CD4-positive, alpha-beta memory T cell (primary cell): ENCODE data around the gene CABYR. TPM values are rescaled to one million over a fixed set of nuclear protein-coding genes. Genes with fewer than 3 reads are reported as not detected.

Experiments
- CTCF ChIA-PET: fragments of 350-600 bp; sonication (Branson Sonifier 250); formaldehyde crosslinking; loops from one replicate; lab custom pipeline; 2021; ENCODE audit warnings: inconsistent platforms; ENCODE audit not compliant: partially characterized antibody; lab: Charles Lee
- POLR2A ChIA-PET: fragments of 350-600 bp; sonication (Branson Sonifier 250); formaldehyde crosslinking; loops from one replicate; lab custom pipeline; 2021; ENCODE audit not compliant: partially characterized antibody; lab: Charles Lee
- DNase-seq, 5 donors: peaks; one replicate each; pipeline versions ENCODE4 v3.0.0 to v3.0.0-alpha.2; 2020 to 2022; ENCODE audit warnings: mixed read lengths in 1 of 5
- H3K27ac ChIP-seq: one replicate; pipeline ENCODE4 v1.7.0; 2013; ENCODE audit warnings: low read depth, low read length
- H3K27me3 ChIP-seq: 2 replicates; pipeline ENCODE4 v1.7.0; 2013; ENCODE audit warnings: mild to moderate bottlenecking, low read length, moderate library complexity; ENCODE audit not compliant: insufficient read depth
- H3K36me3 ChIP-seq: 2 replicates; pipeline ENCODE4 v1.7.0; 2013; ENCODE audit warnings: mild to moderate bottlenecking, low read length, moderate library complexity; ENCODE audit not compliant: insufficient read depth
- H3K4me1 ChIP-seq: 2 replicates; pipeline ENCODE4 v1.7.0; 2013; ENCODE audit warnings: mild to moderate bottlenecking, low read length, moderate library complexity; ENCODE audit not compliant: insufficient read depth
- H3K4me3 ChIP-seq, 2 donors: one replicate each; pipeline ENCODE4 v1.7.0; 2013; ENCODE audit warnings: low read length in 2 of 2, mild to moderate bottlenecking in 1 of 2
- H3K9me3 ChIP-seq, 2 donors: one replicate each; pipeline ENCODE4 v1.7.0; 2013; ENCODE audit warnings: low read length in 2 of 2, control low read depth in 1 of 2; ENCODE audit not compliant: control insufficient read depth in 1 of 2
- H3K27ac Mint-ChIP-seq, 7 donors: one replicate each; pipeline ENCODE4 v1.8.0; 2020 to 2021; ENCODE audit warnings: mixed read lengths in 7 of 7, mild to moderate bottlenecking in 6 of 7, inconsistent platforms in 3 of 7, moderate library complexity in 3 of 7
- H3K27me3 Mint-ChIP-seq, 2 donors: one replicate each; pipeline ENCODE4 v1.8.0; 2020 to 2021; ENCODE audit warnings: mixed read lengths in 2 of 2
- H3K36me3 Mint-ChIP-seq, 2 donors: one replicate each; pipeline ENCODE4 v1.8.0; 2020 to 2021; ENCODE audit warnings: mixed read lengths in 2 of 2, inconsistent platforms in 1 of 2, mild to moderate bottlenecking in 1 of 2
- H3K4me1 Mint-ChIP-seq, 4 donors: one replicate each; pipeline ENCODE4 v1.8.0; 2020 to 2021; ENCODE audit warnings: mixed read lengths in 4 of 4, mild to moderate bottlenecking in 1 of 4
- H3K4me3 Mint-ChIP-seq, 8 donors: one replicate each; pipeline ENCODE4 v1.8.0; 2020 to 2021; ENCODE audit warnings: mixed read lengths in 8 of 8, mild to moderate bottlenecking in 7 of 8, moderate library complexity in 6 of 8, inconsistent platforms in 3 of 8
- H3K9me3 Mint-ChIP-seq, 8 donors: one replicate each; pipeline ENCODE4 v1.8.0; 2020 to 2021; ENCODE audit warnings: mixed read lengths in 8 of 8, mild to moderate bottlenecking in 5 of 8, inconsistent platforms in 3 of 8, moderate library complexity in 1 of 8
- intact Hi-C: fragments of 100-400 bp; cut with micrococcal nuclease; formaldehyde crosslinking; loops from one replicate; pipeline ENCODE4 v1.15.1; 2023
- polyA plus RNA-seq, 2 donors: library from polyadenylated mRNA; unstranded; fragments of 300-500 nt; fragmentation: Illumina TruSeq; gene quantifications; one replicate each; pipeline ENCODE4 v1.2.3, GENCODE V29; 2021
- total RNA-seq, 2 experiments: library from RNA; stranded (reverse); gene quantifications; one replicate each; pipeline ENCODE4 v1.2.3, GENCODE V29; 2021

CABYR gene
- total and polyA plus RNA-seq, 4 experiments from 2014 or later: 0.36 to 2.2 (median 0.90) TPM

DNA sequence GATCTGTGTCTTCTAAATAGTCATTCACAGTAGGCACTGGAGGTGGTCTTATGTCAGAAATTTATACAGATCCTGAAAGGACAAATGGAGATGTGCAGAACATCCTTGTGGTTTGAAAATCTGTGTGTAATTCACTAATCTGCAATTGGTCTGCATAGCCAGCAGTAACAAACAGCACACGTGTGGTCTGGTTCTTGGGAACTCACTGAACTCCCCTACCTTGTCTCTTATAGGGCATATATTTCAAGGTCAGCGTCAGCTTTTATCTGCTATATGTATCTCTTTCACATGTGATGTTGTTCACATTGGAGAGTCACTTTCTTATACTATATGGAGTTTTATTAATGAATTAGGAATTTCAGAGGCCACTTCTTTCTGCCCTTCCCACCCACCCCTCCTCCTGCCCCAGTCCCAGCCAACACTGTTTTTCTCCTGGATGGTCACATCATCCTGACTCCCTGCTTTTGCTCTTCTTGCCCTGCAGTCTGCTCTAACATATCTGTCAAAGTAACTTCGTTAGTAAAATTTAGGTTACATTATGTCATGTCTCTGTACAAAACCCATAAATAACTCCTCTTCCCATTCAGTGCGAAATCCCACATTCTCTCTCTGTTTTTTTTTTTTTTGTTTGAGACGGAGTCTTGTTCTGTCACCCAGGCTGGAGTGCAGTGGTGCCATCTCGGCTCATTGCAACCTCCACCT, 35.4 kb upstream of the CABYR start:
- Mint-ChIP-seq H3K4me3 (no peak overlapping the region), H3K27ac (peak overlapping the region in 6 of 7 donors; percentile 36 to 75 (median 54)), H3K4me1 (peaks cover 35 to 58% (median 46%) of the 10 kb centered on the region in 4 donors), H3K9me3 (peaks cover 0 to 6% (median 0%) of the 10 kb centered on the region in 8 donors), H3K27me3 (no peaks in the 10 kb centered on the region), H3K36me3 (peaks cover 58 to 70% of the 10 kb centered on the region in 2 donors)
- no peaks in the 10 kb centered on the region for H3K9me3 ChIP-seq
- peaks cover 31% of the 10 kb centered on the region for H3K36me3 ChIP-seq
- no peak overlapping the region for H3K4me3 ChIP-seq
- ChIA-PET POLR2A (interaction anchor here (1.7 kb wide), 1 partner anchor 21 kb away, joined by 3 read pairs; no protein-coding TSS in a partner anchor), CTCF (no interaction called here)
- intact Hi-C loops: no loop called here
- H3K27me3 ChIP-seq: no peaks in the 10 kb centered on the region
- no peak overlapping the region for H3K27ac ChIP-seq
- no peak for DNase-seq
- peaks cover 7% of the 10 kb centered on the region for H3K4me1 ChIP-seq

DNA sequence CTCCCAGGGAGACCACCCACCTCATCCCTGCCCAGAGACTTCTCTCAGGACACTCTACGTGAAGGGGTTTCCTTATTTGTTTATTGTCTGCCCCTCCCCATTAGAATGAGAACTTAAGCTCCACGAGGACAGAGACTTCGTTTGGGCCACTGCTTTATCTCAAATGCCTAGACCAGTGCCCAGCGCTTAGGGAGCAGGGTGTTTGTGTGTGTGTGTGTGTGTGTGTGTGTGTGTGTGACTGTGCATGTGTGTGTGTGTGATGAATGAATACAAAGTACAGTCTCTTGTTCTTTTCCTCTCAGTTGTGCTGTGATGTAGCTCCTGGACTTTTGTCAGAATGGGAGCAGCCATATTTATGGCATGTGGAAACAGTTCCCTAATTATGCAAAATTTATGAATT, 34.4 kb upstream of the CABYR start:
- POLR2A ChIA-PET: interaction anchor here (0.5 to 1.7 kb wide), 2 partner anchors 11 to 22 kb away, joined by 3 read pairs; no protein-coding TSS in a partner anchor
- intact Hi-C loops: no loop called here

DNA sequence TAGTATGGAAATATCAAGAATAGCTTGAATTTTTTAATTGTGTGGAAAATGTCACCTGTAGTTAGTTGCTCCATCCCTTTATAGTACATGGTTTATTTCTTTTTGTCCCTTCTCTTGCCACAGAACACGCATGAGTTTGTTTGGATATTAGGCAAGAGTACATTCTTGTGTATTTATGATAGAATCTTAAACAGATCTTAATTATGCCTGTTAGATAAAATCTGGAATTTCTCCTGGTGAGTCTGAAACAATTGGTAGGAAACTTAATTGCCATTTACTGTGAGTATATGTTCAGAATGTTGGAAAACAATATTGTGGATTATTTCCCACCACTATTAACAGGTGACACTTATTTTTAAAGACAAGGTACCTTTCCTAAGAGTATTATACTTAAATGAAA, 30.2 kb upstream of the CABYR start:
- H3K9me3 ChIP-seq: no peaks in the 10 kb centered on the region
- no peak overlapping the region for H3K27ac ChIP-seq
- ChIA-PET CTCF (interaction anchor here (1.3 to 1.4 kb wide), 2 partner anchors 9 to 12 kb away, joined by 4 to 5 read pairs; no protein-coding TSS in a partner anchor), POLR2A (no interaction called here)
- no peak overlapping the region for H3K4me3 ChIP-seq
- Mint-ChIP-seq H3K27ac (peak overlapping the region in 4 of 7 donors; percentile 10 to 79 (median 38)), H3K36me3 (peaks cover 40 to 59% of the 10 kb centered on the region in 2 donors), H3K4me1 (peaks cover 23 to 54% (median 39%) of the 10 kb centered on the region in 4 donors), H3K27me3 (no peaks in the 10 kb centered on the region), H3K4me3 (no peak overlapping the region), H3K9me3 (peaks cover 0 to 6% (median 0%) of the 10 kb centered on the region in 8 donors)
- no peak for DNase-seq
- H3K27me3 ChIP-seq: no peaks in the 10 kb centered on the region
- no peaks in the 10 kb centered on the region for H3K4me1 ChIP-seq
- H3K36me3 ChIP-seq: peaks cover 22% of the 10 kb centered on the region
- intact Hi-C loops: no loop called here

More for the DNA sequence above, 34.4 kb upstream of the CABYR start:
- H3K4me1 Mint-ChIP-seq: peaks cover 35 to 58% (median 46%) of the 10 kb centered on the region in 4 donors
- H3K27ac Mint-ChIP-seq: peak overlapping the region; percentile 61 to 89 (median 73)
- no peaks in the 10 kb centered on the region for H3K27me3 Mint-ChIP-seq
- CTCF ChIA-PET: no interaction called here
- H3K9me3 Mint-ChIP-seq: peaks cover 0 to 6% (median 0%) of the 10 kb centered on the region in 8 donors
- H3K4me3 ChIP-seq: no peak overlapping the region
- no peak overlapping the region for H3K27ac ChIP-seq
- H3K36me3 Mint-ChIP-seq: peaks cover 58 to 70% of the 10 kb centered on the region in 2 donors
- H3K36me3 ChIP-seq: peaks cover 31% of the 10 kb centered on the region
- no peaks in the 10 kb centered on the region for H3K27me3 ChIP-seq
- no peak for DNase-seq
- H3K9me3 ChIP-seq: no peaks in the 10 kb centered on the region
- peaks cover 7% of the 10 kb centered on the region for H3K4me1 ChIP-seq
- peak overlapping the region in 1 of 8 donors; percentile 24 for H3K4me3 Mint-ChIP-seq

DNA sequence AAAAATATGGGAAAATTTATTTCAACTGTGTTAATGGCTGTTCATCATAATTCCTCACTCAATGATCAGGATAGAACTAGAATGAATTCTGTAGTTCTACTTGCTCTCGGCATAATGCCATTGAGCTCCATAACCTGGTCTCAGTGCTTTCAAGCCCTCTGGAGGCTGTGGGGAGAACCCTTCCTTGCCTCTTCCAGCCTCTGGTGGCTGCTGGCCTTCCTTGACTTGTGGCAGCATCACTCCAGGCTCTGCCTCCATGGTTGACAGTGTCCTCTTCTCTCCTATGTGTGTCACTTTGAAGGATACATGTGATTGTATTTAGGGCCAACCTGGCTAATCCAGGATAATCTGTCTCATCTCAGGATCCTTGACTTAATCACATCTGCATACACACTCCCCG, 26.9 kb upstream of the CABYR start:
- no peaks in the 10 kb centered on the region for H3K27me3 Mint-ChIP-seq
- no peaks in the 10 kb centered on the region for H3K27me3 ChIP-seq
- H3K4me3 ChIP-seq: no peak overlapping the region
- H3K27ac ChIP-seq: peak overlapping the region; percentile 8
- intact Hi-C loops: no loop called here
- H3K4me1 ChIP-seq: peaks cover 16% of the 10 kb centered on the region
- no peak overlapping the region for H3K4me3 Mint-ChIP-seq
- peaks cover 23 to 55% (median 40%) of the 10 kb centered on the region in 4 donors for H3K4me1 Mint-ChIP-seq
- POLR2A ChIA-PET: no interaction called here
- H3K36me3 ChIP-seq: peaks cover 35% of the 10 kb centered on the region
- H3K27ac Mint-ChIP-seq: peak overlapping the region in 5 of 7 donors; percentile 14 to 75 (median 20)
- H3K9me3 ChIP-seq: no peaks in the 10 kb centered on the region
- H3K36me3 Mint-ChIP-seq: peaks cover 42 to 68% of the 10 kb centered on the region in 2 donors
- DNase-seq: no peak
- H3K9me3 Mint-ChIP-seq: peaks cover 0 to 2% (median 0%) of the 10 kb centered on the region in 8 donors
- CTCF ChIA-PET: interaction anchor here (0.6 to 2.2 kb wide), 2 partner anchors 193 to 587 kb away, joined by 3 to 7 read pairs; no protein-coding TSS in a partner anchor

DNA sequence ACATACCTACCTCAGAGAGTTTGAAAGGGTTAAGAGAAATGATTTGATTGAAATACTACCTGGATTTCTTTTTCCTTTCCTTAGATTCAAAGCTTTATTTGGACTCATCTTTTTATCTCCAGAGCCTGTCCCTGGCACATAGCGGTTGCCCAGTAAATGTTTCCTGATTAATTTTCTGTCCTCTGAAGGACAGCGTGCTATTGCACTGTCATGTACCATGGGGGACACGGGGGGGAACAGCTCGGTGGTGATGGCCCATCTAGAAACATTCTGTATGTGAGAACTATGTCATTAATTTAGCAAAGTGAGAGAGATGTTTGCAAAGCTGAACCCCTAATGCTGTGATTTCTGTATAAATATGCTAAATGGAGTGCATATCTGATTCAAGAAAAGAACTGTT, 26.4 kb upstream of the CABYR start:
- Mint-ChIP-seq H3K27ac (peak overlapping the region; percentile 20 to 75 (median 43)), H3K9me3 (no peaks in the 10 kb centered on the region), H3K27me3 (no peaks in the 10 kb centered on the region), H3K36me3 (peaks cover 37 to 66% of the 10 kb centered on the region in 2 donors), H3K4me3 (no peak overlapping the region), H3K4me1 (peaks cover 22 to 50% (median 36%) of the 10 kb centered on the region in 4 donors)
- intact Hi-C loops: no loop called here
- H3K27ac ChIP-seq: peak overlapping the region; percentile 8
- ChIA-PET CTCF (interaction anchor here (0.6 to 2.2 kb wide), 2 partner anchors 194 to 587 kb away, joined by 3 to 7 read pairs; no protein-coding TSS in a partner anchor), POLR2A (no interaction called here)
- DNase-seq: no peak
- H3K36me3 ChIP-seq: peaks cover 35% of the 10 kb centered on the region
- H3K4me1 ChIP-seq: peaks cover 16% of the 10 kb centered on the region
- H3K9me3 ChIP-seq: no peaks in the 10 kb centered on the region
- H3K4me3 ChIP-seq: no peak overlapping the region
- no peaks in the 10 kb centered on the region for H3K27me3 ChIP-seq

DNA sequence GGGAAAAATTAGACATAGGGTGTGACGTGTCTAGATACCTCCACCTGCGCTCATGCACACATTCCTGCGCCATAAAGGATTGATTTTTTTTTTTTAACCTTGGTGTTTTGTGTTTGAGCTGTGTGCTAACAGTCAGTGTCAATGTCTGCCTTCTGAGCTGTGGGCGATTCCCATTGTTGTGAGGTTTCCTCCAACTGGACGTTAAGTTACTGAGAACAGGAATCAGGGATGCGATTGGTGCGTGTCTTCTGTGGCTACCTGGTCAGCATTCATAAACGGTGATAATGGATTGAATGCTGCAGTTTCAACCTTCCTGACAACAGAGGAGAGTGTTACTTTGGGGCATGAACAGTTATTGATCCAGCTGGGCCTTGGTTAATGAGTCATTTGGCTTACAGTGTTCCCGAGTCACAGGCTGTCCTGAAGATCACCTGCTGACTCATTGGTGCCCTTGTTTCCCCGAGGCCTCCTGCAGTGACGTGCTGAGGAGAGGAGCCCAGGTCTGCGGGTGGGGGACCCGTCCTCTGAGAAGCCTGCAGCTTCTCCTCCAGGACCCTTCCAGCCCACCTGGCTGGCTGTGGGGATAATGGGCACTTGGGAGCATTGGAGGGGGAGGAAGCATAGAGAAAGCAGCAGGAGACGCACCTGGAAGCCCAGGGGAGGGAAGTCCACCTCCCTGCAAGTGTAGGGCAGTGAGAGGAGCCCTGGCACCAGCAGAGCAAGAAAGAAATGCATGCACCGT, 25.8 kb upstream of the CABYR start:
- intact Hi-C loops: no loop called here
- POLR2A ChIA-PET: no interaction called here

More for the DNA sequence above, 25.8 kb upstream of the CABYR start:
- CTCF ChIA-PET: interaction anchor here (0.6 to 2.2 kb wide), 2 partner anchors 195 to 588 kb away, joined by 3 to 7 read pairs; no protein-coding TSS in a partner anchor
- Histone ChIP-seq H3K4me1 (peaks cover 16% of the 10 kb centered on the region), H3K36me3 (peaks cover 30% of the 10 kb centered on the region), H3K9me3 (no peaks in the 10 kb centered on the region), H3K27ac (no peak overlapping the region), H3K27me3 (no peaks in the 10 kb centered on the region), H3K4me3 (no peak overlapping the region)
- peak overlapping the region; percentile 11 to 77 (median 59) for H3K27ac Mint-ChIP-seq
- no peaks in the 10 kb centered on the region for H3K9me3 Mint-ChIP-seq
- peaks cover 36 to 65% of the 10 kb centered on the region in 2 donors for H3K36me3 Mint-ChIP-seq
- H3K27me3 Mint-ChIP-seq: no peaks in the 10 kb centered on the region
- peaks cover 21 to 49% (median 34%) of the 10 kb centered on the region in 4 donors for H3K4me1 Mint-ChIP-seq
- DNase-seq: no peak
- H3K4me3 Mint-ChIP-seq: no peak overlapping the region
